GM19328 (cell line): ENCODE data around the gene CNTNAP2.

ENCODE experiments used
- ATAC-seq: cut with Tn5 transposase; IDR thresholded peaks from one replicate; pipeline ENCODE4 v1.9.1; 2021; ENCODE audit warnings: mild to moderate bottlenecking, moderate library complexity; ENCODE audit not compliant: unreplicated experiment

Gene CNTNAP2

GRCh38 chr7:147869456-147869855 is 1752.9 kb downstream of the CNTNAP2 start:
- ATAC-seq = no peak

GRCh38 chr7:147878912-147879661 is 1762.5 kb downstream of the CNTNAP2 start:
- no peak for ATAC-seq

GRCh38 chr7:147885869-147886268 is 1769.3 kb downstream of the CNTNAP2 start:
- no peak for ATAC-seq

- no peak for ATAC-seq
These were observed 1777.7 kb downstream of the CNTNAP2 start for GRCh38 chr7:147894271-147894670.

- ATAC-seq = no peak
These were observed 1779.5 kb downstream of the CNTNAP2 start for GRCh38 chr7:147896121-147896520.

GRCh38 chr7:147903536-147904218 is 1787.1 kb downstream of the CNTNAP2 start:
- no peak for ATAC-seq

GRCh38 chr7:147904219-147904576 is 1787.6 kb downstream of the CNTNAP2 start:
- no peak for ATAC-seq

- no peak for ATAC-seq
These were observed 1793.0 kb downstream of the CNTNAP2 start for GRCh38 chr7:147909431-147910148.

- no peak for ATAC-seq
These were observed 1794.6 kb downstream of the CNTNAP2 start for GRCh38 chr7:147911201-147911601.

- no peak for ATAC-seq
These were observed 1795.7 kb downstream of the CNTNAP2 start for GRCh38 chr7:147912291-147912690.

- no peak for ATAC-seq
These were observed 1796.5 kb downstream of the CNTNAP2 start for GRCh38 chr7:147912946-147913638.

- no peak for ATAC-seq
These were observed 1799.2 kb downstream of the CNTNAP2 start for GRCh38 chr7:147915781-147916180.

GRCh38 chr7:147916573-147916972 is 1800.0 kb downstream of the CNTNAP2 start:
- ATAC-seq = no peak

- no peak for ATAC-seq
These were observed 1807.2 kb downstream of the CNTNAP2 start for GRCh38 chr7:147923841-147924240.

- ATAC-seq = no peak
These were observed 1820.8 kb downstream of the CNTNAP2 start for GRCh38 chr7:147937428-147937827.

GRCh38 chr7:147941381-147941780 is 1824.8 kb downstream of the CNTNAP2 start:
- no peak for ATAC-seq

- ATAC-seq = no peak
These were observed 1827.7 kb downstream of the CNTNAP2 start for GRCh38 chr7:147944321-147944720.

- ATAC-seq = no peak
These were observed 1836.3 kb downstream of the CNTNAP2 start for GRCh38 chr7:147952918-147953317.

GRCh38 chr7:147968046-147968610 is 1851.5 kb downstream of the CNTNAP2 start:
- no peak for ATAC-seq

GRCh38 chr7:147971606-147972110 is 1855.1 kb downstream of the CNTNAP2 start:
- no peak for ATAC-seq

- no peak for ATAC-seq
These were observed 1861.6 kb downstream of the CNTNAP2 start for GRCh38 chr7:147978201-147978600.
